NCI-H345 treated with DMSO at 0.1 percent for 48 hours (cell line): ENCODE data around the gene SLC28A2.
A peak's percentile ranks its signal among the peaks of the same experiment; 100 is the strongest.
"Not testable (repeated sequence)": the region's sequence is repeated elsewhere in the genome, so short reads cannot be mapped to it uniquely, and the experiment has no call there.

Experiments
- DNase-seq: peaks from one replicate; lab custom pipeline; 2025; ENCODE audit not compliant: unreplicated experiment; lab: John Stamatoyannopoulos, UW

Gene SLC28A2

GRCh38 chr15:45259796-45260195 is 7.8 kb downstream of the SLC28A2 start:
- DNase-seq: no peak

DNA sequence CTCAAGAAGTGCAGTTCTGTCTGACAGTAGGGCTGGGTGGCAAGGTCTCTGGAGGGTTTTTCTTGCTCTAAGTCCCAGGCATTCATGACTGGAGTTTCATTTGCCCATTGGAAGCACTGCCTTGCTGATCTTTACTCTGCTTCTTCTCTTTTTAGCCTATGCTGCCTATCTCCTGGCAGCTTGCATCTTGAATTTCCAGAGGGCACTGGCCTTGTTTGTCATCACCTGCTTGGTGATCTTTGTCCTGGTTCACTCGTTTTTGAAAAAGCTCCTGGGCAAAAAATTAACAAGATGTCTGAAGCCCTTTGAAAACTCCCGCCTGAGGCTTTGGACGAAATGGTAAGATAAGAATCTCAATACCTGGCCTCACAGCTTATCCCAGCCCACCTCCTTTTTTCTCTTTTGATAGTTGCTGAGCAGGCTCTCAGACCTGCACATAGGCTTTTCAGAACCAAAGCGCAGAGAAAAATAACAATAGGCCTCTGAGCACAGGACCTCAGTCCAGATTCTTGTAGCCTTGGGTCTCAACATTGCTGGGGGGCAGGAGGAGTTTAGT is 10.9 kb downstream of the SLC28A2 start:
- DNase-seq: no peak

- DNase-seq: no peak
Observed at GRCh38 chr15:45263854-45264253, 11.8 kb downstream of the SLC28A2 start.

- no peak for DNase-seq
Observed at GRCh38 chr15:45265506-45265905, 13.5 kb downstream of the SLC28A2 start.

DNA sequence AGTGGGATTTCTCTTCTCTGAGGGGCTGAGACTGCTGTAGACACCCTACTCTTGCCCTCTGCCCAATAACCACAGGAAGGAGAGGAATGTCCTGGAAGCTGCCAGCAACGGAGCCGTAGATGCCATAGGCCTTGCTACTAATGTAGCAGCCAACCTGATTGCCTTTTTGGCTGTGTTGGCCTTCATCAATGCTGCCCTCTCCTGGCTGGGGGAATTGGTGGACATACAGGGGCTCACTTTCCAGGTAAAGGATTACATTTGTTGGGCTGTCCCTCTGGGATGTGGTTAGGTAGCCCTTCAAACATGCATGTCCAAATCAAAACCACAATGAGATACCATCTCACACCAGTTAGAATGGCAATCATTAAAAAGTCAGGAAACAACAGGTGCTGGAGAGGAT is 16.1 kb downstream of the SLC28A2 start:
- no peak for DNase-seq

DNA sequence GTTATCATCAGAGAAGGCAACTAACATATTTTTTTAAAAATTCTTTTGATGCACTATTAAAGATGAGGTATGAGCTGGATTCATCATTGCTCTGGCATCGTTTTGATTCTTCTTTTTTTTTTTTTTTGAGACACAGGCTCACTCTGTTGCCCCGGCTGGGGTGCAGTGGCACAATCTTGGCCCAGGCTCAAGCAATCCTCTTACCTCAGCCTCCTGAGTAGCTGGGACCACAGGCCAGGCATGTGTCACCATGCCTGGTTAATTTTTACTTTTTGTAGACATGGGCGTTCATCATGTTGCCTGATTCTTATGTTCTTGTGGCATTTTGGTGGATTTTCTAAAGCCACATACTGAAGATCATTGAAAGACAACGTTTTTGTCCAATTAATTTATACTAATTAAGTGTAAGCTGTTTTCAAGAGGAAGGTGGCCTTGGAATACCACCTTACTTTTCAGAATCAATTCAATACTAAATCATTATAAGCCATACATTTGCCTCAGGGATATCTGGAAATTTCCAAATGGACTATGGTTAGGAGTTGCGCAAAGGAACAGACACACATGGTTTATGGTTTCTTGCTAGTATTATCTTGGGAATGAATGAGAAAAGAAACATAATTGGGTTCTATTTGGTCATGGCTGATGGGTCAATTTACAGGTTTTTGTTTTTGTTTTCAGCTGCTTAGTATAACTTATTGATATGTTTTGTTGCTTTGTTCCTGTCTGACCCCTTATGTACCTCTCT is 22.8 kb downstream of the SLC28A2 start:
- DNase-seq: no peak

DNA sequence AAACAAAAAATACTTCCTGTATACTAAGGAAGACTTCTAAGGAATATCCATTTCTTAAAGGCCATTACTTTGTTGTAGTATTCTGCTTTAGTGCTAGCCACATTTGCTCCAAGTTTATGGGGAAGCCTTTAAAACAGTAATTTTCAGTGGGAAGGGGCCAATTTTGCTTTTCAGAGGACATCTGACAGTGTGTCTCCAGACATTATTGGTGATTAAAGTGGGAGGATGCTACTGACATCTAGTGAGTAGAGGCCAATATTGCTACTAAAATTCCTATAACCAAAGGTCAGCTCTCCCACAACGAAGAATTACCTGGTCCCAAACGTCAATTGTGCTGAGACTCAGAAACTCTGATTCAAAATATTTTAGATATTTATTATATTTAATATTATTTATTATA is 24.8 kb downstream of the SLC28A2 start:
- peak; percentile 6 for DNase-seq

GRCh38 chr15:45279024-45279698 is 27.1 kb downstream of the SLC28A2 start:
- peak; percentile 85 for DNase-seq

DNA sequence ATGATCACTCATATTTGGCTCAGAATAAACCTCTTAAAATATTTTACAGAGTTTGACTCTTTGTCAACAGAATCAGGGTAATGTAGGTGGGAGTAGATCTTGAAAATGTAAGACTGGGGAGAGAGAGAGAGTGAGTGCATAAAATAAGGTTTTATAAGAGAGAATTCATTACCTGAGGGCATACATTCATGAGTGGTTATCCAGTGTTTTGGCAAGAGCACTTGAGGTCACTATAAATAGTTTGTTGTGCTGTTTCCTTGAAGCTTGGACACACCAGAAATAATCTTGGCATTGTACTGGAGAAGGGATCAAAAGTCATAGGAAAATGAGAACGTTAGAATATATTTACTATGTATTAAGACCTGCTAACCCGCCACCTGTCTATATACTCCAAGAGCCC is 33.4 kb downstream of the SLC28A2 start:
- no peak for DNase-seq

GRCh38 chr15:45287390-45287956 is 35.4 kb downstream of the SLC28A2 start:
- DNase-seq: no peak

DNA sequence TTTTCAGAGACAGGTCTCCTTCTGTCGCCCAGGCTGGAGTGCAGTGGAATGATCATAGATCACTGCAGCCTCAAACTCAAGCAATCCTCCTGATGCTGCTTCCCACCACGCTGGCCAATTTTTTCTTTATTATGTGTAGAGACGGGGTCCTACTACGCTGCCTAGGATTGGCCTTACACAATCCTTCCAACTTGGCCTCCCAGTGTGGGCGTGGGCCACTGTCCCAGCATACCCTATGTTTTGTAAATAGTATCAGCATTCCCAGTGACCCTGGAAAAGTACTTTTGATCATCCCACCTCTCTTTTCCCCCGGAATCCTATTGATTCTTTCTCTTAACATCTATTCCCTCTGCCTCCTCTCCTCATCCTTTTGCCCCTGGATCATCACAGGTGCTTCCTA is 36.9 kb downstream of the SLC28A2 start:
- DNase-seq: no peak

DNA sequence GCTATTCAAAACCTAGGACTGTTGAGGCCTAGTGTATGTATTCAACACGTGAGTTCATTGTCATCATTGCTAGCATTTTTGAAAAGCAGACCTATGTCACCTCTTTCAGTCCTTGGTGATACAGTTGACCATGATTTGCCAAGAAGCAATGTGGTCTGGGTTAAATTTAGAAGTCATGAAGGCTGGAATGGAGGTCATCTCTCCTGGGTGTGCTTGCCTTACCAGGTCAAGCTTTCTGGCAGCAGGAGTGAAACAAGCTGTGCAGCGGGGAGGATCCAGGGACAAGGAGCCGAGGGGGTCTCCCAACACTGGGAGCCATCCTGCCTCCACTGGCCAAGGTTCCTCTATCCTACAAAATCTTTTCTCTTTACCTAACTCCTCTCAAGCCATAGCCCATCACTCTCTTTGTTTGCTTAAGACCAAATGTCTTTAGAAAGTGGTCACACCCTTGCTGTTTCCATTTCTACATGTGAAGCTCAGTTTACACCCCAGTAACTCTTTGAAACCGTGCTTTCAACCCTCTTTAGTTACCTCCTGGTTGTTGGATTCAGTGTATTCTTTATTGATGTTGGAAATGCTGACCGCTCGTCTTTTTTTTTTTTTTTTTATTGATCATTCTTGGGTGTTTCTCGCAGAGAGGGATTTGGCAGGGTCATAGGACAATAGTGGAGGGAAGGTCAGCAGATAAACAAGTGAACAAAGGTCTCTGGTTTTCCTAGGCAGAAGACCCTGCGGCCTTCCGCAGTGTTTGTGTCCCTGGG is 40.0 kb downstream of the SLC28A2 start:
- DNase-seq: no peak

GRCh38 chr15:45293326-45293725 is 41.3 kb downstream of the SLC28A2 start:
- not testable (repeated sequence) for DNase-seq

- DNase-seq: not testable (repeated sequence)
Observed at GRCh38 chr15:45298964-45299378, 46.9 kb downstream of the SLC28A2 start.

- DNase-seq: no peak
Observed at GRCh38 chr15:45304711-45305110, 52.7 kb downstream of the SLC28A2 start.

DNA sequence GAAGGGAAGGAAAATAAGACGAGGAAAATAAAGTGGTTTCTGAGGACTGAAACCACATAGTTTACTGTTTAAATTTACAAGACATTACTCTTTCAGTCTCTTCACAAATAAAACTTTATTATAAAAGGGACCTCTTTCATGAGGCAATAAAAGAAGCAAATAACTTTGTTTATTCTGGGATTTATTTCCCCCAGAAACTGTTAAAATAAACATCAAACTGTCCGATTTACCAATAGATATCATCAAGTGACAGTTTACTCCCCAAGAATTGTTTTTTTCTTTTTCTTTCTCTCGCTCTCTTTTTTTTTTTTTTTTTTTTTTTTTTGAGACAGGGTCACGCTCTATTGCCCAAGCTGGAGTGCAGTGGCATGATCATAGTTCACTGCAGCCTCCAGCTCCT is 54.1 kb downstream of the SLC28A2 start:
- no peak for DNase-seq

- no peak for DNase-seq
Observed at GRCh38 chr15:45307230-45307924, 55.3 kb downstream of the SLC28A2 start.

DNA sequence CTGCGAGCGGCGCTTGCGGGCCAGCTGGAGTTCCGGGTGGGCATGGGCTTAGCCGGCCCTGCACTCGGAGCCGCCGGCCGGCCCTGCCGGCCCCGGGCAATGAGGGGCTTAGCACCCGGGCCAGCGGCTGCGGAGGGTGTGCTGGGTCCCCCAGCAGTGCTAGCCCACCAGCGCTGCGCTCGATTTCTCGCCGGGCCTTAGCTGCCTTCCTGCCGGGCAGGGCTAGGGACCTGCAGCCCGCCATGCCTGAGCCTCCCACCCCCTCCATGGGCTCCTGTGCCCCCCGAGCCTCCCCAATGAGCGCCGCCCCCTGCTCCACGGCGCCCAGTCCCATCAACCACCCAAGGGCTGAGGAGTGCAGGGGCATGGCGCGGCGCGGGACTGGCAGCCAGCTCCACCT is 62.1 kb downstream of the SLC28A2 start:
- not testable (repeated sequence) for DNase-seq

GRCh38 chr15:45314960-45315359 is 62.9 kb downstream of the SLC28A2 start:
- DNase-seq: no peak

GRCh38 chr15:45319472-45320214 is 67.6 kb downstream of the SLC28A2 start:
- no peak for DNase-seq
